Cardiac fibroblast (primary cell): ENCODE measurements around the gene LENG8.

Source experiments
- DNase-seq, 2 donors: peaks; one replicate each; pipeline versions ENCODE4 v3.0.0 to v3.0.0-alpha.2; 2010; ENCODE audit warnings: low read depth in 2 of 2
- H3K4me3 ChIP-seq, 2 donors: replicated peaks in 1 of 2; 1 replicate in 1 of 2; 2 replicates in 1 of 2; pipeline ENCODE4 v1.5.1; 2011; ENCODE audit warnings: low read depth in 2 of 2, low read length in 2 of 2, mild to moderate bottlenecking in 2 of 2, moderate library complexity in 1 of 2
- TF ChIP-seq, protein P1 (sequence below): IDR thresholded peaks from one replicate; pipeline ENCODE4 v1.5.1; 2011; ENCODE audit warnings: low read depth, mild to moderate bottlenecking, low read length, inconsistent platforms

Gene LENG8

GRCh38 chr19:54428323-54429175 lies 20.4 kb upstream of the LENG8 start:
- DNase-seq, result no peak
- no peak overlapping the region for H3K4me3 ChIP-seq
- TF ChIP-seq, protein P1, sequence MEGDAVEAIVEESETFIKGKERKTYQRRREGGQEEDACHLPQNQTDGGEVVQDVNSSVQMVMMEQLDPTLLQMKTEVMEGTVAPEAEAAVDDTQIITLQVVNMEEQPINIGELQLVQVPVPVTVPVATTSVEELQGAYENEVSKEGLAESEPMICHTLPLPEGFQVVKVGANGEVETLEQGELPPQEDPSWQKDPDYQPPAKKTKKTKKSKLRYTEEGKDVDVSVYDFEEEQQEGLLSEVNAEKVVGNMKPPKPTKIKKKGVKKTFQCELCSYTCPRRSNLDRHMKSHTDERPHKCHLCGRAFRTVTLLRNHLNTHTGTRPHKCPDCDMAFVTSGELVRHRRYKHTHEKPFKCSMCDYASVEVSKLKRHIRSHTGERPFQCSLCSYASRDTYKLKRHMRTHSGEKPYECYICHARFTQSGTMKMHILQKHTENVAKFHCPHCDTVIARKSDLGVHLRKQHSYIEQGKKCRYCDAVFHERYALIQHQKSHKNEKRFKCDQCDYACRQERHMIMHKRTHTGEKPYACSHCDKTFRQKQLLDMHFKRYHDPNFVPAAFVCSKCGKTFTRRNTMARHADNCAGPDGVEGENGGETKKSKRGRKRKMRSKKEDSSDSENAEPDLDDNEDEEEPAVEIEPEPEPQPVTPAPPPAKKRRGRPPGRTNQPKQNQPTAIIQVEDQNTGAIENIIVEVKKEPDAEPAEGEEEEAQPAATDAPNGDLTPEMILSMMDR, result no peak

GRCh38 chr19:54429176-54429495 lies 19.9 kb upstream of the LENG8 start:
- TF ChIP-seq, protein P1, result no peak
- no peak overlapping the region for H3K4me3 ChIP-seq
- no peak for DNase-seq

- DNase-seq, result no peak
- H3K4me3 ChIP-seq, result no peak overlapping the region
- TF ChIP-seq, protein P1, result no peak
These were observed 19.3 kb upstream of the LENG8 start for GRCh38 chr19:54429545-54430227.

DNA sequence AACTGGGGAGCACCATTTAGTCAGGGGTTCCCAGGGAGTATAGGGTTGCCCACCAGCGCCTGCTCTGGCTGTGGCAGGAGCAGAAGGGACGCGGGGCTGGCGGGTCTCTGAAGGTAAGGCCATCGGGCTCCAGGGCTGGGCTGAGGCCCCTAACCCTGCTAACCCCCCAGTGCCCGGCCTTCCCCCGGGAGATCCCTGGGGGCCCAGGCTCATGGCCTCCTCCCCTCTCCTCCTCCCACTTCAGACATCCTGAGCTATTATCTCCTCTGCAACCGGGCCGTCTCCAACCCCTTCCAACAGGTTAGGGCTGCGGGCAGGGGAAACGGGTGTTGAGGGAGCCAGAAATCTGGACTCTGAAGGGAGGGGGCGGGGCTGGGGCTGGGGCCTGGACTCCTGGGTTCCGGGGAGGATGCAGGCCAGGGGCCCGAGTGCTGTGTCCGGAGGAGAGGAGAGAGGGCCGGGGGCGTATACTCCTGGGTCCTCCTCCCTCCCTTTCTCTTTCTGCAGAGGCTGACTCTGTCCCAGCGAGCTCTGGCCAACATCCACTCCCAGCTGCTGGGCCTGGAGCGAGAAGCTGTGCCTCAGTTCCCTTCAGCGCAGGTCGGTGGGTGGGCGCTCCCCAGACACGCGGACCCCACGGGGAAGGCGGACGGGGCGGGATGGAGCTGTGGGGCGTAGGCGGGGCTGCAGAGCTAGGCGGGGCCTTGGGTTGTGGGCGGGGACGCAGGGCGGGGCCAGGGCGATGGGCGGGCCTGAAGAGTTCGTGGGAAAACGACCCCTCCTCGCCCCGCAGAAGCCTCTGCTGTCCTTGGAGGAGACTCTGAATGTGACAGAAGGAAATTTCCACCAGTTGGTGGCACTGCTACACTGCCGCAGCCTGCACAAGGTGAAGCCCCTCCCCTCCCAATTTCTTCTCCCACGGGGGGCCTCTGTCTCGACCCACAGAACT lies 18.4 kb upstream of the LENG8 start:
- TF ChIP-seq, protein P1, result no peak
- peak; percentile 30 to 46 for DNase-seq
- peak overlapping the region; percentile 30 to 39 for H3K4me3 ChIP-seq

GRCh38 chr19:54431255-54431838 lies 17.7 kb upstream of the LENG8 start:
- TF ChIP-seq, protein P1, result no peak
- H3K4me3 ChIP-seq, result no peak overlapping the region
- DNase-seq, result peak in 1 of 2 donors; percentile 57

DNA sequence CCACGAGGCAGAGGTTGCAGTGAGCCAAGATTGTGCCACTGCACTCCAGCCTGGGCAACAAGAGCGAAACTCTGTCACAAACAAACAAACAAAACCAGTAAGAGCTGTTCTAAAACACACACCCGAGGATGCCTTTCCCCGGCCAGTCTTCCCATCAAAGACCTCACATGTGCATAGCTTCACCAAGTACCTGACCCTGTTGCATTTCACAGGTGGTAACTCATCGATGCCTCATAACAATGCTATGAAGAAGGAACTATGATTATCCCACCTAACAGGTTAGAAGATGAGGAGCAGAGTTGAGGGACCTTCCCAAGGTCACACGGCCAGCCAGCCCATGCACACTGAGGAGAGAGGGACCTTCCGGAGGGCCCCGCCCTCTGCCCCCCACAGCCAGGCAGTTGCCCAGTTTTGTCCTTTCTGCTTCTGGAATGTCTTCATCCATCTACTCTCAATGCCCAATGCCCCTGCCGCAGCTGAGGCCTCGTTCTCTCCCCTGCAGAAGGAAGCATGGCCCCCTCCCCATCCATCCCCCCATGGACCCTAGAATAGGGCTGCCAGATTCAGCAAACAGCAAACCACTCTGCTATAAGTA lies 16.8 kb upstream of the LENG8 start:
- TF ChIP-seq, protein P1, result no peak
- no peak for DNase-seq
- no peak overlapping the region for H3K4me3 ChIP-seq
